ENCODE results near the gene CFAP57.
"Not testable (repeated sequence)": the region's sequence is repeated elsewhere in the genome, so short reads cannot be mapped to it uniquely, and the experiment has no call there.

CFAP57 gene

GRCh38 chr1:43171876-43172526, at the start of gene CFAP57, which contains the start of gene EBNA1BP2:
TSS of gene CFAP57 (plus strand) at chr1:43172330. CDS start at chr1:43172754, 424 bp downstream.
TSS of gene EBNA1BP2 (minus strand) at chr1:43172290. CDS start at chr1:43172118, 172 bp downstream.
- peak within 1 kb of the TSS; percentile 94 for H3K4me3 ChIP-seq (ENCODE audit: low read depth, low read length)
- H3K4me1 ChIP-seq (ENCODE audit: control insufficient read depth, insufficient read depth, low read length): peaks cover 10% of the 10 kb centered on the region
- H3K36me3 ChIP-seq (ENCODE audit: control insufficient read depth, insufficient read depth, low read length): peaks cover 38% of the 10 kb centered on the region
- H3K27ac ChIP-seq (ENCODE audit: low read depth, low read length): peak within 1 kb of the TSS; percentile 1; the same call in 1 of the 2 replicates
- H3K9ac ChIP-seq (ENCODE audit: low read length): peak within 1 kb of the TSS; percentile 84
- H3K9me3 ChIP-seq (ENCODE audit: control insufficient read depth, insufficient read depth, low read depth, low read length): no peaks in the 10 kb centered on the region
- peaks cover 10% of the 10 kb centered on the region for H3K27me3 ChIP-seq (ENCODE audit: control insufficient read depth, insufficient read depth, low read length)

GRCh38 chr1:43123031-43123430, 49.1 kb upstream of the CFAP57 start:
- Histone ChIP-seq H3K4me3 (ENCODE audit: low read depth, low read length) (no peak overlapping the region), H3K9me3 (ENCODE audit: control insufficient read depth, insufficient read depth, low read depth, low read length) (peaks cover 19% of the 10 kb centered on the region), H3K27me3 (ENCODE audit: control insufficient read depth, insufficient read depth, low read length) (no peaks in the 10 kb centered on the region), H3K4me1 (ENCODE audit: control insufficient read depth, insufficient read depth, low read length) (no peaks in the 10 kb centered on the region), H3K9ac (ENCODE audit: low read length) (no peak overlapping the region), H3K27ac (ENCODE audit: low read depth, low read length) (no peak overlapping the region), H3K36me3 (ENCODE audit: control insufficient read depth, insufficient read depth, low read length) (peaks cover 9% of the 10 kb centered on the region)

DNA sequence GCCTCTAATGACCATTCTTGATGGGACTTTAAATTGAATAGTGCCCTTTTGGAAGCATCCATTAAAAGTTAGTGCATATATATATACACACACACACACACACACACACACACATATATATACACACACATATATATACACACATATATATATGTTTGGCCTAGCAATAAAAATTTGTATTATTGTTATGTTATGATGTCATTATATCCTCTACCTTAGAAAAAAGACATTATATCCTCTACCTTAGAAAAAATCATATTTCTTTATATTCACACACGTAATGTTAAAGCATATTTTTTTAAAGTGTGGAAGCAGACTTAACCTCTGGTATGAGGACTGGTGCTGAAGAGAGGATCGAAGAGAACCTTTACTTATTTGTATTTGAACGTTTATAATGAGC, 43.3 kb upstream of the CFAP57 start:
- Histone ChIP-seq H3K4me1 (ENCODE audit: control insufficient read depth, insufficient read depth, low read length) (no peaks in the 10 kb centered on the region), H3K9ac (ENCODE audit: low read length) (no peak overlapping the region), H3K27ac (ENCODE audit: low read depth, low read length) (no peak overlapping the region)

DNA sequence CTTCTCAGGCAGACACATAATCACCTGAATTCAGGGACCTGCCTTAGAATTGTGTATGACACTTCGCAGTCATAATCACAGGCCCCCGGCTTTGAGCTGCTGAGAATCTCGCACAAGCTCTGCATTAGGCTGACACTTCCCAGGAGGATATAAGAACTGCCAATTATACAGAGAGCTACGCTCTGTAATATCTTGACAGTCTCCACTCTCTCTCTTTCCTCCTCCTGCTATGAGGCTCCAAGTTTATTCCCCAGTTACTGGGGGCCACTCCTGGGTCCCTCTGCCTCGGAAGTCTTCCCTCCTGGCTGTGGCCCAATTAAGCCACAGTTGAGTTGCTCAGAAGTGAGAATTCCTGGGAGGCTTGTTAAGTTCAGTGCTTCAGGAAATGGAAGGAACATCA, 42.7 kb upstream of the CFAP57 start:
- Histone ChIP-seq H3K36me3 (ENCODE audit: control insufficient read depth, insufficient read depth, low read length) (peaks cover 34% of the 10 kb centered on the region), H3K27me3 (ENCODE audit: control insufficient read depth, insufficient read depth, low read length) (no peaks in the 10 kb centered on the region), H3K4me3 (ENCODE audit: low read depth, low read length) (no peak overlapping the region), H3K4me1 (ENCODE audit: control insufficient read depth, insufficient read depth, low read length) (no peaks in the 10 kb centered on the region), H3K27ac (ENCODE audit: low read depth, low read length) (no peak overlapping the region), H3K9me3 (ENCODE audit: control insufficient read depth, insufficient read depth, low read depth, low read length) (peaks cover 35% of the 10 kb centered on the region), H3K9ac (ENCODE audit: low read length) (no peak overlapping the region)

More for the DNA sequence above, 43.3 kb upstream of the CFAP57 start:
- Histone ChIP-seq H3K36me3 (ENCODE audit: control insufficient read depth, insufficient read depth, low read length) (peaks cover 38% of the 10 kb centered on the region), H3K9me3 (ENCODE audit: control insufficient read depth, insufficient read depth, low read depth, low read length) (peaks cover 35% of the 10 kb centered on the region), H3K27me3 (ENCODE audit: control insufficient read depth, insufficient read depth, low read length) (no peaks in the 10 kb centered on the region), H3K4me3 (ENCODE audit: low read depth, low read length) (no peak overlapping the region)

GRCh38 chr1:43134068-43134467, 38.1 kb upstream of the CFAP57 start:
- no peak overlapping the region for H3K27ac ChIP-seq (ENCODE audit: low read depth, low read length)
- no peaks in the 10 kb centered on the region for H3K27me3 ChIP-seq (ENCODE audit: control insufficient read depth, insufficient read depth, low read length)
- H3K36me3 ChIP-seq (ENCODE audit: control insufficient read depth, insufficient read depth, low read length): peaks cover 35% of the 10 kb centered on the region
- no peak overlapping the region for H3K9ac ChIP-seq (ENCODE audit: low read length)
- peaks cover 33% of the 10 kb centered on the region for H3K9me3 ChIP-seq (ENCODE audit: control insufficient read depth, insufficient read depth, low read depth, low read length)
- H3K4me1 ChIP-seq (ENCODE audit: control insufficient read depth, insufficient read depth, low read length): no peaks in the 10 kb centered on the region
- H3K4me3 ChIP-seq (ENCODE audit: low read depth, low read length): no peak overlapping the region

DNA sequence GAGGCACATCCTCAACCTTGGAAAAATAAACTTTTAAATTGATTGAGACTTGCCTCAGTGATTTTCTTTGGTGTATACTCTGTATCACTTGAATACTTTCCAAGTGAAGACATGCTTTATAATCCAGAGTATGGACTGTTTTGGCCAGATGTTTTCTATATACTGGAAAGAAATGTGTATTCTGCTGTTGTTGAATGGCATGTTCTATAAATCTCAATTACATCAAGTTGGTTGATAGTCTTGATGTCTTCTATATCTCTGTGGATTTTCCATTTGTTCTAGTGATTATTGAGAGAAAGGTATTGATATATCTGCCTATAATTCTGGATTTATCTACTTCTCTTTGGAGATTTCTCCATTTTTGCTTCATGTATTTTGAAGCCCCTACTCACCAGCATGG, 37.5 kb upstream of the CFAP57 start:
- H3K4me3 ChIP-seq (ENCODE audit: low read depth, low read length): no peak overlapping the region
- no peak overlapping the region for H3K9ac ChIP-seq (ENCODE audit: low read length)
- peaks cover 31% of the 10 kb centered on the region for H3K36me3 ChIP-seq (ENCODE audit: control insufficient read depth, insufficient read depth, low read length)
- peaks cover 33% of the 10 kb centered on the region for H3K9me3 ChIP-seq (ENCODE audit: control insufficient read depth, insufficient read depth, low read depth, low read length)
- no peaks in the 10 kb centered on the region for H3K4me1 ChIP-seq (ENCODE audit: control insufficient read depth, insufficient read depth, low read length)
- no peak overlapping the region for H3K27ac ChIP-seq (ENCODE audit: low read depth, low read length)
- H3K27me3 ChIP-seq (ENCODE audit: control insufficient read depth, insufficient read depth, low read length): no peaks in the 10 kb centered on the region

GRCh38 chr1:43135857-43136781, 36.0 kb upstream of the CFAP57 start:
- no peaks in the 10 kb centered on the region for H3K4me1 ChIP-seq (ENCODE audit: control insufficient read depth, insufficient read depth, low read length)
- no peak overlapping the region for H3K4me3 ChIP-seq (ENCODE audit: low read depth, low read length)
- H3K9ac ChIP-seq (ENCODE audit: low read length): no peak overlapping the region
- no peaks in the 10 kb centered on the region for H3K27me3 ChIP-seq (ENCODE audit: control insufficient read depth, insufficient read depth, low read length)
- no peak overlapping the region for H3K27ac ChIP-seq (ENCODE audit: low read depth, low read length)
- peaks cover 20% of the 10 kb centered on the region for H3K36me3 ChIP-seq (ENCODE audit: control insufficient read depth, insufficient read depth, low read length)
- peaks cover 33% of the 10 kb centered on the region for H3K9me3 ChIP-seq (ENCODE audit: control insufficient read depth, insufficient read depth, low read depth, low read length)

GRCh38 chr1:43137445-43138052, 34.6 kb upstream of the CFAP57 start:
- Histone ChIP-seq H3K4me3 (ENCODE audit: low read depth, low read length) (no peak overlapping the region), H3K9me3 (ENCODE audit: control insufficient read depth, insufficient read depth, low read depth, low read length) (peaks cover 28% of the 10 kb centered on the region), H3K9ac (ENCODE audit: low read length) (no peak overlapping the region), H3K36me3 (ENCODE audit: control insufficient read depth, insufficient read depth, low read length) (peaks cover 10% of the 10 kb centered on the region; the same call in 1 of the 2 replicates), H3K27me3 (ENCODE audit: control insufficient read depth, insufficient read depth, low read length) (no peaks in the 10 kb centered on the region), H3K4me1 (ENCODE audit: control insufficient read depth, insufficient read depth, low read length) (no peaks in the 10 kb centered on the region), H3K27ac (ENCODE audit: low read depth, low read length) (no peak overlapping the region)

GRCh38 chr1:43139295-43139694, 32.8 kb upstream of the CFAP57 start:
- H3K4me3 ChIP-seq (ENCODE audit: low read depth, low read length); H3K36me3 ChIP-seq (ENCODE audit: control insufficient read depth, insufficient read depth, low read length); H3K27me3 ChIP-seq (ENCODE audit: control insufficient read depth, insufficient read depth, low read length); H3K9ac ChIP-seq (ENCODE audit: low read length); H3K4me1 ChIP-seq (ENCODE audit: control insufficient read depth, insufficient read depth, low read length); H3K27ac ChIP-seq (ENCODE audit: low read depth, low read length): not testable (repeated sequence)
- peaks cover 13% of the 10 kb centered on the region for H3K9me3 ChIP-seq (ENCODE audit: control insufficient read depth, insufficient read depth, low read depth, low read length)

GRCh38 chr1:43140010-43140409, 32.1 kb upstream of the CFAP57 start:
- no peak overlapping the region for H3K4me3 ChIP-seq (ENCODE audit: low read depth, low read length)
- peaks cover 5% of the 10 kb centered on the region; the same call in 1 of the 2 replicates for H3K36me3 ChIP-seq (ENCODE audit: control insufficient read depth, insufficient read depth, low read length)
- H3K27me3 ChIP-seq (ENCODE audit: control insufficient read depth, insufficient read depth, low read length): no peaks in the 10 kb centered on the region
- H3K27ac ChIP-seq (ENCODE audit: low read depth, low read length): no peak overlapping the region
- peaks cover 6% of the 10 kb centered on the region for H3K9me3 ChIP-seq (ENCODE audit: control insufficient read depth, insufficient read depth, low read depth, low read length)
- H3K9ac ChIP-seq (ENCODE audit: low read length): no peak overlapping the region
- peaks cover 7% of the 10 kb centered on the region for H3K4me1 ChIP-seq (ENCODE audit: control insufficient read depth, insufficient read depth, low read length)

Measured in HUES6 (cell line).